Neural cell (in vitro differentiated cells): Measurements from ENCODE around the gene DHRS12. TPM values are rescaled to one million over a fixed set of nuclear protein-coding genes. Genes with fewer than 3 reads are reported as not detected.

ENCODE experiments used
- H2AFZ ChIP-seq: fragments of 200-600, 300-800 bp; sonication (generic), shearing (Covaris generic); 2 replicates; pipeline ENCODE4 v1.6.0; 2014; ENCODE audit warnings: low read depth, mild to moderate bottlenecking, antibody characterized with exemption, low read length, moderate library complexity
- H3F3A ChIP-seq: fragments of 200-600 bp; shearing (Covaris generic); 2 replicates; pipeline ENCODE4 v1.6.1; 2016; ENCODE audit warnings: mild to moderate bottlenecking, moderate library complexity, mixed read lengths, antibody characterized with exemption, low read length; ENCODE audit not compliant: insufficient read depth, poor library complexity, severe bottlenecking
- H3K27ac ChIP-seq: fragments of 200-600, 300-800 bp; sonication (generic), shearing (Covaris generic); 2 replicates; pipeline ENCODE4 v1.5.1; 2014; ENCODE audit warnings: mild to moderate bottlenecking, low read length, moderate library complexity
- H3K27me3 ChIP-seq: fragments of 300-800, 200-600 bp; sonication (generic), shearing (Covaris generic); 2 replicates; pipeline ENCODE4 v1.6.0; 2014; ENCODE audit warnings: mild to moderate bottlenecking, low read depth, low read length, moderate library complexity; ENCODE audit not compliant: insufficient read depth
- H3K36me3 ChIP-seq: fragments of 300-800, 200-600 bp; sonication (generic), shearing (Covaris generic); 2 replicates; pipeline ENCODE4 v1.5.1; 2014; ENCODE audit warnings: mild to moderate bottlenecking, antibody characterized with exemption, low read length, moderate library complexity; ENCODE audit not compliant: insufficient read depth
- H3K4me2 ChIP-seq: fragments of 300-800, 200-600 bp; sonication (generic), shearing (Covaris generic); 2 replicates; pipeline ENCODE4 v1.6.0; 2014; ENCODE audit warnings: mild to moderate bottlenecking, low read length
- H3K4me3 ChIP-seq: fragments of 300-800, 200-600 bp; sonication (generic), shearing (Covaris generic); 2 replicates; pipeline ENCODE4 v1.5.1; 2014; ENCODE audit warnings: mild to moderate bottlenecking, low read length, moderate library complexity
- H3K79me2 ChIP-seq: fragments of 200-600 bp; shearing (Covaris generic); replicated peaks from 2 replicates; pipeline ENCODE4 v1.6.0; 2014; ENCODE audit warnings: mild to moderate bottlenecking, low read length, moderate library complexity; ENCODE audit not compliant: insufficient read depth
- H3K9ac ChIP-seq: fragments of 300-800, 200-600 bp; sonication (generic), shearing (Covaris generic); 2 replicates; pipeline ENCODE4 v1.6.1; 2016; ENCODE audit warnings: mild to moderate bottlenecking, low read length, mixed read lengths
- H3K9me2 ChIP-seq: fragments of 200-600 bp; shearing (Covaris generic); 2 replicates; pipeline ENCODE4 v1.6.1; 2016; ENCODE audit warnings: mild to moderate bottlenecking, low read length, mixed read lengths; ENCODE audit not compliant: insufficient read depth
- H3K9me3 ChIP-seq: fragments of 200-600, 300-800 bp; sonication (generic), shearing (Covaris generic); 2 replicates; pipeline ENCODE4 v1.6.1; 2016; ENCODE audit warnings: mild to moderate bottlenecking, mixed run types, low read length, moderate library complexity, mixed read lengths
- H4K20me1 ChIP-seq: fragments of 200-600 bp; shearing (Covaris generic); 2 replicates; pipeline ENCODE4 v1.6.1; 2016; ENCODE audit warnings: mild to moderate bottlenecking, mixed run types; ENCODE audit not compliant: insufficient read depth
- CTCF ChIP-seq: fragments of 450-650 bp; IDR thresholded peaks from 2 replicates; pipeline ENCODE4 v1.5.1; 2014; ENCODE audit warnings: antibody characterized with exemption, mild to moderate bottlenecking, moderate library complexity; ENCODE audit not compliant: poor library complexity, severe bottlenecking
- EP300 ChIP-seq: fragments of 450-650 bp; conservative IDR thresholded peaks from 2 replicates; pipeline ENCODE4 v1.6.1; 2014; ENCODE audit warnings: antibody characterized with exemption, mild to moderate bottlenecking, moderate library complexity; ENCODE audit not compliant: poor library complexity, severe bottlenecking
- EZH2 ChIP-seq: fragments of 200-600, 300-800 bp; shearing (Covaris generic), sonication (generic); IDR thresholded peaks from 2 replicates; pipeline ENCODE4 v1.6.1; 2014; ENCODE audit warnings: antibody characterized with exemption, low read length, borderline replicate concordance, mild to moderate bottlenecking; ENCODE audit not compliant: insufficient read depth, poor library complexity, severe bottlenecking
- MXI1 ChIP-seq: fragments of 450-650 bp; conservative IDR thresholded peaks from 2 replicates; pipeline ENCODE4 v1.6.1; 2014; ENCODE audit warnings: antibody characterized with exemption, mild to moderate bottlenecking; ENCODE audit not compliant: poor library complexity, severe bottlenecking
- POLR2AphosphoS5 ChIP-seq: IDR thresholded peaks from 2 replicates; pipeline ENCODE4 v1.6.1; 2012
- RAD21 ChIP-seq: fragments of 450-650 bp; conservative IDR thresholded peaks from 2 replicates; pipeline ENCODE4 v1.6.1; 2014; ENCODE audit warnings: antibody characterized with exemption, mild to moderate bottlenecking, moderate library complexity
- REST ChIP-seq: IDR thresholded peaks from 2 replicates; pipeline ENCODE4 v1.6.1; 2012; ENCODE audit warnings: borderline replicate concordance
- SMC3 ChIP-seq: fragments of 450-650 bp; conservative IDR thresholded peaks from 2 replicates; pipeline ENCODE4 v1.6.1; 2014; ENCODE audit warnings: antibody characterized with exemption, mild to moderate bottlenecking, moderate library complexity; ENCODE audit not compliant: poor library complexity
- TAF1 ChIP-seq: IDR thresholded peaks from 2 replicates; pipeline ENCODE4 v1.6.1; 2012; ENCODE audit warnings: low read depth
- polyA plus RNA-seq: library from polyadenylated mRNA; depleted of rRNA; stranded (reverse); fragments of >200 nt; gene quantifications from 2 replicates; pipeline ENCODE4 v1.2.3, GENCODE V29; 2014

DHRS12 gene
- polyA plus RNA-seq, 1 donor from 2014 or later, result 4.4 TPM

GRCh38 chr13:51796546-51796945, 7.4 kb downstream of the DHRS12 start:
- no peak overlapping the region for H3K4me3 ChIP-seq
- H3F3A ChIP-seq, result no peaks in the 10 kb centered on the region
- no peak overlapping the region for H2AFZ ChIP-seq
- H3K9me3 ChIP-seq, result no peaks in the 10 kb centered on the region
- H3K4me2 ChIP-seq, result no peak overlapping the region
- H3K27me3 ChIP-seq, result no peaks in the 10 kb centered on the region
- H3K27ac ChIP-seq, result no peak overlapping the region
- H3K9ac ChIP-seq, result no peak overlapping the region
- no peak for TF ChIP-seq EZH2
- TF ChIP-seq CTCF, result no peak
- TF ChIP-seq SMC3, result no peak
- no peak for TF ChIP-seq MXI1
- TF ChIP-seq POLR2AphosphoS5, result no peak
- TF ChIP-seq TAF1, result no peak
- no peak for TF ChIP-seq EP300
- no peak for TF ChIP-seq RAD21
- TF ChIP-seq REST, result no peak
- no peaks in the 10 kb centered on the region for H3K79me2 ChIP-seq
- H4K20me1 ChIP-seq, result no peaks in the 10 kb centered on the region
- H3K9me2 ChIP-seq, result no peaks in the 10 kb centered on the region
- H3K36me3 ChIP-seq, result no peaks in the 10 kb centered on the region

- no peaks in the 10 kb centered on the region for H3K9me2 ChIP-seq
- H3K4me3 ChIP-seq, result no peak overlapping the region
- H4K20me1 ChIP-seq, result no peaks in the 10 kb centered on the region
- no peaks in the 10 kb centered on the region for H3K79me2 ChIP-seq
- H3F3A ChIP-seq, result no peaks in the 10 kb centered on the region
- H3K27me3 ChIP-seq, result no peaks in the 10 kb centered on the region
- H3K4me2 ChIP-seq, result no peak overlapping the region
- H2AFZ ChIP-seq, result no peak overlapping the region
- no peaks in the 10 kb centered on the region for H3K36me3 ChIP-seq
- H3K9me3 ChIP-seq, result no peaks in the 10 kb centered on the region
- TF ChIP-seq POLR2AphosphoS5 (no peak), REST (no peak), TAF1 (no peak), CTCF (no peak), MXI1 (no peak), EZH2 (no peak), EP300 (no peak), RAD21 (no peak)
- no peak overlapping the region for H3K27ac ChIP-seq
- H3K9ac ChIP-seq, result no peak overlapping the region
Measured at GRCh38 chr13:51795419-51795818, 8.5 kb downstream of the DHRS12 start.
